Ishikawa (cell line): ENCODE results near the gene PIP5K1C.

Experiments
- CEBPB ChIP-seq: IDR thresholded peaks from 2 replicates; pipeline ENCODE4 v1.6.1; 2012
- CREB1 ChIP-seq: IDR thresholded peaks from 2 replicates; pipeline ENCODE4 v1.6.1; 2012; ENCODE audit warnings: low read depth
- EGR1 ChIP-seq: IDR thresholded peaks from 2 replicates; pipeline ENCODE4 v1.6.1; 2012
- EP300 ChIP-seq: IDR thresholded peaks from 2 replicates; pipeline ENCODE4 v1.6.1; 2012; ENCODE audit warnings: borderline replicate concordance
- MAX ChIP-seq: IDR thresholded peaks from 2 replicates; pipeline ENCODE4 v1.6.1; 2012
- NFIC ChIP-seq: IDR thresholded peaks from 2 replicates; pipeline ENCODE4 v1.6.1; 2012
- RAD21 ChIP-seq: IDR thresholded peaks from 2 replicates; pipeline ENCODE4 v1.6.1; 2012; ENCODE audit warnings: low read depth
- REST ChIP-seq: IDR thresholded peaks from 2 replicates; pipeline ENCODE4 v1.6.1; 2012; ENCODE audit warnings: low read depth, mild to moderate bottlenecking
- TAF1 ChIP-seq: IDR thresholded peaks from 2 replicates; pipeline ENCODE4 v1.6.1; 2012; ENCODE audit warnings: low read depth, mild to moderate bottlenecking
- TCF12 ChIP-seq: IDR thresholded peaks from 2 replicates; pipeline ENCODE4 v1.6.1; 2012; ENCODE audit warnings: low read depth
- TEAD4 ChIP-seq: IDR thresholded peaks from 2 replicates; pipeline ENCODE4 v1.6.1; 2012
- USF1 ChIP-seq: IDR thresholded peaks from 2 replicates; pipeline ENCODE4 v1.6.1; 2012
- YY1 ChIP-seq: IDR thresholded peaks from 2 replicates; pipeline ENCODE4 v1.6.1; 2012; ENCODE audit warnings: low read depth
- ZBTB7A ChIP-seq: IDR thresholded peaks from 2 replicates; pipeline ENCODE4 v1.6.1; 2012; ENCODE audit warnings: low read depth

GRCh38 chr19:3695986-3696659 is 4.1 kb downstream of the PIP5K1C start:
- TF ChIP-seq TAF1 (no peak), CREB1 (no peak), MAX (no peak), REST (no peak), YY1 (no peak), CEBPB (no peak), RAD21 (no peak), ZBTB7A (no peak), TCF12 (no peak), EP300 (no peak), EGR1 (no peak), TEAD4 (no peak), USF1 (no peak), NFIC (no peak)
